ENCODE results near the gene TEX264. TPM values are rescaled to one million over a fixed set of nuclear protein-coding genes. Genes with fewer than 3 reads are reported as not detected.

TEX264 gene
- total RNA-seq, 4 donors from 2014 or later, result 74.3 to 135 (median 122) TPM

GRCh38 chr3:51703068-51703760, 32.2 kb downstream of the TEX264 start:
- 47 to 68% methylated on average over 3 to 6 of the region's 6 CpGs for WGBS, 2 donors
- H3K27ac ChIP-seq, result no peak overlapping the region
- intact Hi-C loops (cut with DNase I), result no loop called here
- H3K27me3 ChIP-seq, result no peaks in the 10 kb centered on the region
- H3K4me3 ChIP-seq (replicated peaks in 1 of 3), result no peak overlapping the region
- peaks cover 27 to 33% of the 10 kb centered on the region in 2 donors for H3K36me3 ChIP-seq
- TF ChIP-seq CTCF (IDR thresholded peaks at IDR 0.05), result no peak
- TF ChIP-seq POLR2A (IDR thresholded peaks at IDR 0.05), result no peak
- H3K9me3 ChIP-seq, result no peaks in the 10 kb centered on the region
- H3K4me1 ChIP-seq, result peaks cover 4 to 9% of the 10 kb centered on the region in 2 donors
- DNase-seq, result no peak

- H3K4me3 ChIP-seq (replicated peaks in 1 of 3), result no peak overlapping the region
- peaks cover 4 to 9% of the 10 kb centered on the region in 2 donors for H3K4me1 ChIP-seq
- DNase-seq, result no peak
- WGBS, 2 donors, result 62 to 86% methylated on average over 11 of the region's 12 CpGs
- H3K36me3 ChIP-seq, result peaks cover 27 to 33% of the 10 kb centered on the region in 2 donors
- H3K9me3 ChIP-seq, result no peaks in the 10 kb centered on the region
- H3K27ac ChIP-seq, result no peak overlapping the region
- no peak for TF ChIP-seq POLR2A (IDR thresholded peaks at IDR 0.05)
- TF ChIP-seq CTCF (IDR thresholded peaks at IDR 0.05), result no peak
- H3K27me3 ChIP-seq, result no peaks in the 10 kb centered on the region
- intact Hi-C loops (cut with DNase I), result no loop called here
These were observed 32.9 kb downstream of the TEX264 start for GRCh38 chr3:51703761-51704510.

DNA sequence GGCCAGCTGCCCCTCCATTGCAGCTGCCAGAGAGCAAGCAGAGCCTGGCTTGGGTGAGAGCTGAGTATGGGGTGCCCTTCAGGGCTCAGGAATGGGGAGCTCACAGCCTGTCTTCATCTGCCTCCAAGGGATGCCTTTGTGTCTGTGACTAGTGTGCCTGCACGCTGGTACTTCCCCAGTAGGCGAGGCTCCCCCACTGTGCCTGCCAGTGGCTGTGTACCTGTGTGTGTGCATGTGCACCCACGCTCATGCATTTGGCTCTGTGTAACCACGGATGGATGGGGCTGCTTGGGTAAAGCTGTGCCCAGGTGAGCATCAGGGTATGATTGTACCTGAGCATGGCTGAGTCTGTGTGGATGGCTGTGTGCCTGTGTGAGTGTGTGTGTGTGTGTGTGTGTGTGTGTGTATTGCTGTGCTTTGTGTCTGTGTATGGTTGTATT, 33.5 kb downstream of the TEX264 start:
- H3K4me3 ChIP-seq (replicated peaks in 1 of 3), result no peak overlapping the region
- DNase-seq, result no peak
- WGBS, 2 donors, result 100% methylated on average over 2 of the region's 4 CpGs; no CpG with 5 or more reads in 1 of the 2 donors
- no peak overlapping the region for H3K27ac ChIP-seq
- no peaks in the 10 kb centered on the region for H3K9me3 ChIP-seq
- H3K36me3 ChIP-seq, result peaks cover 23 to 27% of the 10 kb centered on the region in 2 donors
- H3K4me1 ChIP-seq, result peaks cover 4 to 9% of the 10 kb centered on the region in 2 donors
- intact Hi-C loops (cut with DNase I), result no loop called here
- no peak for TF ChIP-seq CTCF (IDR thresholded peaks at IDR 0.05)
- no peaks in the 10 kb centered on the region for H3K27me3 ChIP-seq

DNA sequence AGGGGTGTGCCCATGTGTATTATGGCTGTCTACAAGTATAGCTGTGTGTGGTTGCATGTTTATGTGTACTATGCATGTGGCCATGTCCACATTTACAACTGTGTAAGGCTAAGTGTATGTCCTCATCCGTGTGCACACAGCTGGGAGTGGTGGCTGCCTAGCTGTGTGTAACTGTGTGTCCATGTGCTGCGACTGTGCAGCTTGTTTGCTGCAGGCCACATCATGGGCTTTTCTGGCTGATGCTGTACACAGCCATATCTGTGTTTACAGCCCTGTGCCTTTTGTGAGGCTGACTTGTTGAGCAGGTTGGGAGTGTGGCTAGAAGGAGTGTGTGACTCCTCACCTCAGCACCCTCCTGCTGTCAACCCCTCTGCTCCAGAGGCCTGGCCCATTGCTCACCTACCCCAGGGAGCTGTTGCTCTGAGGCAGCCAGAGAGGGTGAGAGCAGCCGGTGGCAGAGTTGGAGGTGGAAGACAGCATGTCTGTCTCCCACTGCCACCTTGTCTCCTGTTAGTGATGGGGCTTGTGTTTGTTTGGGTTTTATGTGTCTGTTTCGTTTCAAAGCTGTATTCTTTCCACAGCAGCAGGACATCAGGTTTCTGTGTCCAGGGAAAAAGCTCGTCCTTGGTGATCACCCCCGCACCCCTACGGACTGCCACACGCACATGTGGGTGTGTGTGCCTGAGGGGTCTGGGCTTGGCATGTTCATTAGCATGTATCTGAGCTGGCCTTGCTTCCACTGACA, 34.4 kb downstream of the TEX264 start:
- DNase-seq, result no peak
- no peak for TF ChIP-seq POLR2A (IDR thresholded peaks at IDR 0.05)
- TF ChIP-seq CTCF (IDR thresholded peaks at IDR 0.05), result no peak
- no peak overlapping the region for H3K27ac ChIP-seq
- H3K9me3 ChIP-seq, result no peaks in the 10 kb centered on the region
- H3K36me3 ChIP-seq, result peaks cover 13 to 23% of the 10 kb centered on the region in 2 donors
- no peaks in the 10 kb centered on the region for H3K27me3 ChIP-seq
- peaks cover 4 to 9% of the 10 kb centered on the region in 2 donors for H3K4me1 ChIP-seq
- no peak overlapping the region for H3K4me3 ChIP-seq (replicated peaks in 1 of 3)
- WGBS, 2 donors, result 95% methylated on average over 6 to 8 of the region's 8 CpGs
- intact Hi-C loops (cut with DNase I), result no loop called here
